ENCODE data around the gene RGS14.

Gene RGS14

DNA sequence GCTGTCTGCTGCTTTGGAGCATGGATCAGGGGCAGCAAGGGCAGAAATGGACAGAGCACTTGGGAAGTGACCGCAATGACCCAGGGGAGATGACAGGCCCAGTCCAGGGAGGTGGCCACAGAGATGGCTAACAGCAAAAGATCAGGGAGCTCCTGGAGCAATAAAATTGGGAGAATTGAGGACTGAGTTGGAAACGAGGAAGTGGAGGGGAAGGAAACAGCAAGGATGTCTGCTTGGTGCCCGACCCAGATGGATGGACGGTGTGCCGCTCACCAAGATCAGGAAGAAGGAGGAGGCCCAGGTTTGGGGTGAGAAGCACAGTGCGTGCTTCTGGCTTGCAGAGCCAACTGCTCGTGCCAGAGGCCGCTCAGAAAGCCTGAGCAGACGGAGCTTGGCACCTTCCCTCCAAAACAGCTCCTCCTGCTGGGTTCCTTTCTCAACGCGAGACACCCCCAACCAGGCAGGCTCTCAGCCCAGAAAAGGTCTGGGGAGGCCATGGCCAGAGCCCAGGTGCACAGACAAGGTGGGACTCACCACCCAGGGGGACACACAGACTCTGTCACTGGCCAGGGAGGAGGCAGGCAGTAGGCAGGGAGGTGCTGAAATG is 24.8 kb downstream of the RGS14 start:
- DNase-seq (ENCODE audit: low read depth), result no peak

DNA sequence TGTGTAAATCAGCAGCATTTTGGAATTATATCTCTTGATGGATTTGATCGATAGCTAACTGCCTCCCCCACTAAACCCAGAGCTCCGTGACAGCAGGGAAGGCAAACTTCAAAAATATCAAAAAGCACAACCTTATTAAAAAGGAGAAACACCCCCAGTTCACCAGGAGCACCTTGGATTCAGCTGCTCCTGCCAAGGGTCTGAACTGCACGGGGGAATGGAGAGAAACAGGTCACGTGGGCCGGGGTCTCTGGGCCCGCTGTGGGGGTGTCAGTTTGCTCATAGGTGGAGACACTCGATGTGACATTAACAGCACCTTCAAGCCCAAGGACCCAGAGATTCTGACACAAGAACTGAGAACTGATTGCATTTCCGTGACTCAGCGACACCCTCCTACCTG is 25.5 kb downstream of the RGS14 start:
- DNase-seq (ENCODE audit: low read depth), result no peak

DNA sequence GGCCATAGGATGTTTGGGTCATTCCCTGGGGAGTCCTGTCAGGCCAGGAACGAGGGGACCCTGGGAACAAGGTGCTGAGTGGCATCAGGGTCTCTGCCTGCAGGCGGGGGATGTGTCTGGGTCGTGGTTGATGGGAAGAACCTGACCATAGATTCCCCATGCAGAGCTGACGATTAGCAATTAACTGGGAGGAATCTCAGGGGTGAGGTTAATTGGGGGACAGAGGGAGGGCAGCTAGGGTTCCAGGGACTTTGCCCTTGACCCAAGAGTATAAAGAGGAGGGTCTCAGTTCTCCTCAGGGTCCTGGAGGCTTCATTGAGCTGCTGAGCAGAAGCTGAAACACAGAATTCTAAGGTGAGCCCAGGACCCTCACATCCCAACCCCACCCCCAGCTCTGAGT is 26.4 kb downstream of the RGS14 start, which contains the start of gene SLC34A1:
TSS of gene SLC34A1 (plus strand) at position 301 of the 400 bp plus-strand sequence. CDS start 1,308 bp downstream, outside the sequence.
- no peak for DNase-seq (ENCODE audit: low read depth)

DNA sequence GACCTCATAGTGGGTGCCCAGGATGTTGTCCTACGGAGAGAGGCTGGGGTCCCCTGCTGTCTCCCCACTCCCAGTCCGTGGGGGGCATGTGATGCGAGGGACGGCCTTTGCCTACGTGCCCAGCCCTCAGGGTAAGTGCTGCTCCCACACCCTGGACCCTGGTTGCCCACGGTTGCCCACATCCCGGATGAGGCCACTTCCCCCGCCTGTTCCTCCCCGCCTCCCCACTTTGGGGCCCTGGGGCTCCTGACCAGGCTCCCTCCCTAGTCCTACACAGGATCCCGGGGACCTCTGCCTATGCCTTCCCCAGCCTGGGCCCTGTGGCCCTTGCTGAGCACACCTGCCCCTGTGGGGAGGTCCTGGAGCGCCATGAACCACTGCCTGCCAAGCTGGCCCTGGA is 28.0 kb downstream of the RGS14 start:
- DNase-seq (ENCODE audit: low read depth), result no peak

GRCh38 chr5:177386542-177386941 is 28.8 kb downstream of the RGS14 start:
- DNase-seq (ENCODE audit: low read depth), result no peak

DNA sequence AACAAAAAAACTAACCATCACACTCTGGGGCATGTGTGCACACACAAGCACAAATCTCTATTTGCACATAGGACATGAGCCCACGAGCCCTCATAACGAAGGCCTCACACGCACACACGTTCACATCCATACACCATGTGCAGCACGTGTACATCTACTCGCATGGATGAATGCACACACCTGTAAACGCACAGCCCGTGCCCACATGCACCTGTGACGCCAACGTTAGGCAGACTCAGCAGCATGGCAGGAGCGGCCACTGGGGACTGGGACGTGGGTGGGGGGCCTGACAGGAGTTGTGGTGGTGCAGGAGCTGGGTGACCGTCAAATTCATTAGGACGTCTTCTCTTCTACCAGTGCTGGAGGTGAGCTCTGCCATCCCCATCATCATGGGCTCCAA is 29.7 kb downstream of the RGS14 start:
- no peak for DNase-seq (ENCODE audit: low read depth)

- DNase-seq (ENCODE audit: low read depth), result no peak
Observed at GRCh38 chr5:177388521-177389052, 30.9 kb downstream of the RGS14 start.

- peak; percentile 70 for DNase-seq (ENCODE audit: low read depth)
Observed at GRCh38 chr5:177389241-177390169, 31.8 kb downstream of the RGS14 start.

DNA sequence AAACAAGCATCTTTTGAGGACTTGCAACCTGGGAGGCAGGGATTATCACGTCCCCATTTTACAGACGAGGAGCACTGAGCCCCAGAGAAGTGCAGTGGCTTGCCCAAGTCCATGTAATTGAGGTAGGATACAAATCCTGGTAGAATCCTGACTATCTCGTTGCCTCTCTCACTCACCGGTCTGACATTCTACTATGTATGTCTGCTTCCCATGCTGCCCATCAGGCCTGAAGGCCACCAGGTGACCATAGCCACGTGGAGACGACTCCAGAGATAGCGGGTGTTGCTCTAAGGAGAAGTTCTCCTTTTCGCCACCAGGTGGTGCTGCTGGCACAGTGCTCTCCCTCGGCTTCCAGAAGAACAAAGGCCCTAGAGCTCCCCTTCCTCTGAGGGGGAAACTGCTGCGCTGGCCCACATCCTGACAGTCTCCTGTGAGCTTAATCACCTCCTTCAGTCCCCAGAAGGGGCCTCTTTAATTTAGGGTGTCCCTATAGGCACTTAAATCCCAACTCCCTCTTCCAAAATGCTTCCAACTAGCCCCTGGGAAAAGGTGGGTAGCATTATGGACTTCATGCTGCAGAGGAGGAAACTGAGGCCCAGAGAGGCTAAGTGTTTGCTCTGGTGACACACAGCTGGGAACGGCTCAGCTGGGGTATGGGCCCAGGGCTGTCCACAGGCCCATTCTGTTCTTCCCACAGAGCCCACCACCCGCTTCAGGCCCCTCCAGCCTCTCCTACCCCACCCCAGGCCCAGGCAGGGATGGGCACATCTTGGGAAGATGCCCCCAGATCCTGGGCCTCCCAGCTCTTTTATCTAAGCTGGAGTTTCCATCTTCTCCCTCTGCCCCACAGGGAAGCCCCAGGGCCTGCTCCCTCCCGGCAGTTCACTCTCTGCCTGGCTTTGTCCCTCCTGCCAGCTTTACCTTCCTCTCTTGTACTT is 32.9 kb downstream of the RGS14 start:
- peak; percentile 72 for DNase-seq (ENCODE audit: low read depth)

DNA sequence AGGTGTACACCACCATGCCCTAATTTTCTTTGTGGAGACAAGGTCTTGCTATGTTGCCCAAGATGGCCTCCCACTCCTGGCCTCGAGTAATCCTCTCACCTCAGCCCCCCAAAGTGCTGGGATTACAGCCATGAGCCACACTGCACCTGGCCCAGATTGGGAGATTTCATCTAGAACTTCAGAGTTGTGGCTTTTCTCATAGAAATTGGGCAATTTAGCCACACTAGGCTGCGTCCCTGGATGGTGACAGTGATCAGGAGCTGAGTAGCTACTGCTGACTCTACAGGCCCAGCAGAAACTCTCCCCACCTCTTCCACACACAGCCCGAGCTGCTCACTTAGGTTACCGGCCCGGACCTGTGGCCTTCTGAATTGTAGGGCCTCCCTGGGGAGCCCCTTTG is 35.0 kb downstream of the RGS14 start:
- no peak for DNase-seq (ENCODE audit: low read depth)

- no peak for DNase-seq (ENCODE audit: low read depth)
Observed at GRCh38 chr5:177393206-177393765, 35.6 kb downstream of the RGS14 start.

GRCh38 chr5:177393990-177394389 is 36.3 kb downstream of the RGS14 start:
- DNase-seq (ENCODE audit: low read depth), result no peak

DNA sequence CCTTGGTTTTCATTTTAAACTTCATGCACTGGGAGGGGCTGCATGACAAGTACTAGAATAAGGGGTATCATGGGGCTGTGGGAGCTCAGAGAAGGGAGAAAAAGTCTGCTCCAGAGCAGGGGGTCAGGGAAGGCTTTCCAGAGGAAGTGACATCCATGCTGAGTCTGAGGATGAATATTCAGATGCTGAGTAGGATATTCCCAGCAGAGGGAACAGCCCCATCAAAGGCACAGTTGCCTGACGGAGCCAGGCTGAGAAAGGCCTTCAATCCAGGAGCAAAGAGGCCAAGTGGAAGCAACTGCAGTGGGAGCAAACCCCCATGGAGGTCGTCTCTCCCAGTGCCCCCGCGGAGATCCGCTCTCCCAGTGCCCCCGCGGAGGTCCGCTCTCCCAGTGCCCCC is 38.4 kb downstream of the RGS14 start:
- DNase-seq (ENCODE audit: low read depth), result no peak

- no peak for DNase-seq (ENCODE audit: low read depth)
Observed at GRCh38 chr5:177396807-177397206, 39.1 kb downstream of the RGS14 start.

DNA sequence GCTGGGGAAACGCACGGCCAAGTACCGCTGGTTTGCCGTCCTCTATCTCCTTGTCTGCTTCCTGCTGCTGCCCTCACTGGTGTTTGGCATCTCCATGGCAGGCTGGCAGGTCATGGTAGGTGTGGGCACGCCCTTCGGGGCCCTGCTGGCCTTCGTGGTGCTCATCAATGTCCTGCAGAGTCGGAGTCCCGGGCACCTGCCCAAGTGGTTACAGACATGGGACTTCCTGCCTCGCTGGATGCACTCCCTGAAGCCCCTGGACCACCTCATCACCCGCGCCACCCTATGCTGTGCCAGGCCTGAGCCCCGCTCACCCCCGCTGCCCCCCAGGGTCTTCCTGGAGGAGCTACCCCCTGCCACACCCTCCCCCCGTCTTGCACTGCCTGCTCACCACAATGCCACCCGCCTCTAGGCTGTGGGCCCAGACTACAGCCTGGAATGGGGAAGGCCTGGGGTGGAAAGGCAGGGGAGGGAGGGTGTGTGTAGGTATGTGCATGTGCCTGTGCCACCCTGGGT is 40.2 kb downstream of the RGS14 start:
- DNase-seq (ENCODE audit: low read depth), result no peak

DNA sequence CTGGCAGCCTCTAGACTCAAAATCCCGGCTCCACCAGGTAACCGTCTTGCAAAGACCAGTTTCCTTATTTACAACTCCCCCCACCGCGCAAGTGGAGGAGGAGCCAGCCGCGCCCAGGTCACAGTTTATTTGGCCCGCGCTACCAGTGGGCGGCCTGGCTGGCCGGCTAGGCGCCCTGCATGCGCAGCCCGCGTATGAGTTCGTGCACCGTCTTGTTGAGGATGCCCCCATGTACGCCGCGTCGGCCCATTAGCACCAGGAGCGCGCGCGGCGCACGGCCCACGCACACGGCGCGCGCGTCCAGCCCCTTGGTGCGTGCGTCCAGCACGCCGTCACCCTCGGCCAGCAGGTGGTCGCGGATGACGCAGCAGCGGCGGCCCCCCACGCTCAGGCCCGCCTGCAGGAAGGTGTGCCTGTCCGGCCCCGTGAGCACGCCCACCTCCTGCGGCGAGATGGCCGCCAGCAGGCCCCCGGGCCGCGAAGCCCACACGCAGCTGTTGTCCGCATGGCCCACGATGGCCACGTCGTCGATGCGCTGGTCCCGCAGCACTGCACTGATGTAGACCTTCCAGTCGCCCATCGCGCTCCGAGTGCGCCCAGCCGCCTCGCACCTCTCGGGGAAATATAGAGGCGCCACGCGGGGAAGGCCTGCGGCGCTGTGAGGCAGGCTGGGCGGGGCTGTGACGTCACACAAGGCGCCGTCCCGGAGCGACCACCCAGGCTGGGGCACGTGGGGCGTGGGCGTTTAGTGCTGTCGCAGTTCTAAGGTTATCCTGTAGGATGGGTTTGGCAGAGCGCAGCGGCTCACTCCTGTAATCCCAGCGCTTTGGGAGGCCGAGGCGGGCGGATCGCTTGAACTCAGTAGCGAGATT is 42.5 kb downstream of the RGS14 start, which contains the start of gene PFN3:
TSS of gene PFN3 (minus strand) at position 665 of the 872 bp plus-strand sequence. CDS start at position 580, 85 bp downstream.
- no peak for DNase-seq (ENCODE audit: low read depth)

GRCh38 chr5:177402271-177403043 is 44.7 kb downstream of the RGS14 start:
- peak; percentile 48 for DNase-seq (ENCODE audit: low read depth)

- peak; percentile 50 for DNase-seq (ENCODE audit: low read depth)
Observed at GRCh38 chr5:177403102-177403791, 45.5 kb downstream of the RGS14 start.

All from T-helper 22 cell (primary cell).